Endothelial cell of umbilical vein (primary cell): ENCODE data around the gene ZNF407. TPM values are rescaled to one million over a fixed set of nuclear protein-coding genes. Genes with fewer than 3 reads are reported as not detected.

ENCODE experiments used
- BruUV-seq: library from RNA; stranded (reverse); fragments of 400-500 nt; replicated peaks from 2 replicates; lab custom pipeline; 2021; lab: Mats Ljungman, UMichigan
- CTCF ChIA-PET: fragments of 300-600, 350-600 bp; sonication (Branson Sonifier 250); formaldehyde crosslinking; loops from one replicate; lab custom pipeline; 2021; ENCODE audit warnings: antibody characterized with exemption, inconsistent platforms; lab: Charles Lee
- POLR2A ChIA-PET: fragments of 300-600, 350-600 bp; sonication (Branson Sonifier 250); formaldehyde crosslinking; loops from one replicate; lab custom pipeline; 2021; ENCODE audit warnings: antibody characterized with exemption, inconsistent platforms; lab: Charles Lee
- DNase-seq: peaks from one replicate; pipeline ENCODE4 v3.0.0-alpha.2; 2011; ENCODE audit warnings: low read depth, low spot score
- FAIRE-seq: peaks from 2 replicates; lab custom pipeline; 2011; peaks lifted over from hg19 to GRCh38; lab: Jason Lieb, UNC
- H2AFZ ChIP-seq: 2 replicates; pipeline ENCODE4 v1.6.0; 2012; ENCODE audit warnings: low read depth, low read length, control low read depth, inconsistent platforms
- H3K27ac ChIP-seq: 2 replicates; pipeline ENCODE4 v1.5.1; 2011; ENCODE audit warnings: low read depth, mild to moderate bottlenecking, control low read depth, low read length, moderate library complexity; ENCODE audit not compliant: insufficient read depth
- H3K27me3 ChIP-seq, 2 experiments: 2 replicates each; pipeline versions ENCODE4 v1.6.0 to v1.6.1; 2011; ENCODE audit warnings: low read length in 2 of 2, mixed read lengths in 1 of 2; ENCODE audit not compliant: control insufficient read depth in 2 of 2, insufficient read depth in 2 of 2
- H3K36me3 ChIP-seq, 2 experiments: 2 replicates in 1 of 2; 3 replicates in 1 of 2; pipeline ENCODE4 v1.5.1; 2011; ENCODE audit warnings: low read length in 2 of 2, mild to moderate bottlenecking in 1 of 2, moderate library complexity in 1 of 2; ENCODE audit not compliant: control insufficient read depth in 2 of 2, insufficient read depth in 2 of 2; ENCODE audit errors: extremely low read depth in 1 of 2
- H3K4me1 ChIP-seq: 3 replicates; pipeline ENCODE4 v1.5.1; 2011; ENCODE audit warnings: mild to moderate bottlenecking, low read length; ENCODE audit not compliant: control insufficient read depth, insufficient read depth; ENCODE audit errors: extremely low read depth
- H3K4me2 ChIP-seq: 2 replicates; pipeline ENCODE4 v1.6.1; 2011; ENCODE audit warnings: low read length, control low read depth, mixed read lengths; ENCODE audit not compliant: insufficient read depth
- H3K4me3 ChIP-seq, 3 experiments: fragments of 200-600 bp in 1 of 3; sonication (generic), shearing (Covaris generic) in 1 of 3; replicated peaks in 1 of 3; 2 replicates each; pipeline ENCODE4 v1.5.1; 2011 to 2016; ENCODE audit warnings: control low read depth in 3 of 3, low read length in 3 of 3, mild to moderate bottlenecking in 2 of 3, inconsistent platforms in 1 of 3, low read depth in 1 of 3, moderate library complexity in 1 of 3; ENCODE audit not compliant: insufficient read depth in 1 of 3
- H3K79me2 ChIP-seq: 2 replicates; pipeline ENCODE4 v1.6.0; 2012; ENCODE audit warnings: low read length, inconsistent platforms; ENCODE audit not compliant: control insufficient read depth, insufficient read depth
- H3K9ac ChIP-seq: replicated peaks from 2 replicates; pipeline ENCODE3; 2011; ENCODE audit warnings: low read length, control low read depth; ENCODE audit not compliant: insufficient read depth; ENCODE audit errors: extremely low read depth
- H3K9me1 ChIP-seq: replicated peaks from 3 replicates; pipeline ENCODE4 v1.6.0; 2011; ENCODE audit warnings: mild to moderate bottlenecking, low read length; ENCODE audit not compliant: control insufficient read depth, insufficient read depth; ENCODE audit errors: extremely low read depth
- H3K9me3 ChIP-seq: replicated peaks from 2 replicates; pipeline ENCODE4 v1.5.1; 2012; ENCODE audit warnings: low read length, inconsistent platforms; ENCODE audit not compliant: control insufficient read depth, insufficient read depth
- H4K20me1 ChIP-seq: replicated peaks from 2 replicates; pipeline ENCODE3; 2011; ENCODE audit warnings: mild to moderate bottlenecking, low read length; ENCODE audit not compliant: control insufficient read depth, insufficient read depth; ENCODE audit errors: extremely low read depth
- EZH2 ChIP-seq: IDR thresholded peaks from 2 replicates; pipeline ENCODE4 v1.6.1; 2012; ENCODE audit warnings: borderline replicate concordance, low read depth, mild to moderate bottlenecking, moderate library complexity, low read length, inconsistent platforms; ENCODE audit not compliant: severe bottlenecking
- FOS ChIP-seq: IDR thresholded peaks from 2 replicates; pipeline ENCODE4 v1.6.1; 2011; ENCODE audit warnings: mild to moderate bottlenecking, low read length, moderate library complexity, borderline replicate concordance; ENCODE audit not compliant: insufficient read depth
- GATA2 ChIP-seq: IDR thresholded peaks from 2 replicates; pipeline ENCODE4 v1.7.0; 2011; ENCODE audit warnings: low read depth, mild to moderate bottlenecking, moderate library complexity, mixed read lengths, low read length; ENCODE audit not compliant: insufficient read length, insufficient read depth
- JUN ChIP-seq: IDR thresholded peaks from 2 replicates; pipeline ENCODE4 v1.6.1; 2011; ENCODE audit warnings: borderline replicate concordance, low read depth; ENCODE audit not compliant: insufficient read length, insufficient read depth
- MYC ChIP-seq: IDR thresholded peaks from one replicate; pipeline ENCODE4 v1.6.1; 2011; ENCODE audit warnings: mild to moderate bottlenecking, low read depth, low read length
- POLR2A ChIP-seq: IDR thresholded peaks from 2 replicates; pipeline ENCODE4 v1.6.1; 2012; ENCODE audit warnings: low read depth, mild to moderate bottlenecking, control low read depth, low read length
- POLR2AphosphoS5 ChIP-seq: IDR thresholded peaks from 2 replicates; pipeline ENCODE4 v1.6.1; 2012; ENCODE audit warnings: low read depth, mild to moderate bottlenecking, control low read depth, low read length, moderate library complexity; ENCODE audit not compliant: insufficient read depth
- dilution Hi-C: fragments of 300-500 bp; cut with MboI; formaldehyde crosslinking; loops from one replicate; pipeline ENCODE4 v1.15.0; 2019; ENCODE audit warnings: low sequenced_read_pairs; ENCODE audit not compliant: extremely low pct_ligation_motif_present
- intact Hi-C: fragments of 100-400 bp; cut with micrococcal nuclease; formaldehyde crosslinking; loops from one replicate; pipeline ENCODE4 v1.10.0; 2022
- polyA plus RNA-seq, 4 experiments: library from polyadenylated mRNA; depleted of rRNA in 3 of 4; stranded (reverse) in 3 of 4; unstranded in 1 of 4; fragments of >200 nt; gene quantifications; 2 replicates each; pipeline versions ENCODE4 v1.2.1 to v1.2.3, GENCODE V29; 2011 to 2012; ENCODE audit warnings: missing spikeins in 1 of 4
- total RNA-seq: library from RNA; stranded (reverse); gene quantifications from 2 replicates; pipeline ENCODE4 v1.2.3, GENCODE V29; 2021
- TF ChIP-seq, protein P1 (sequence below): IDR thresholded peaks from 2 replicates; pipeline ENCODE4 v1.6.1; 2011; ENCODE audit not compliant: insufficient read depth, insufficient read length
- TF ChIP-seq, protein P2 (sequence below), 2 donors: IDR thresholded peaks; 1 replicate in 1 of 2; 2 replicates in 1 of 2; pipeline ENCODE4 v1.5.1; 2011; ENCODE audit warnings: low read length in 2 of 2, mild to moderate bottlenecking in 2 of 2, moderate library complexity in 2 of 2, control low read depth in 1 of 2, inconsistent platforms in 1 of 2, low read depth in 1 of 2; ENCODE audit not compliant: insufficient read depth in 1 of 2; ENCODE audit errors: extremely low read depth in 1 of 2

The ZNF407 gene
- total and polyA plus RNA-seq, 2 donors (not counting 3 experiments of a cell fraction or from before 2014, with no cell fraction given): 3.8 to 20.1 TPM

DNA sequence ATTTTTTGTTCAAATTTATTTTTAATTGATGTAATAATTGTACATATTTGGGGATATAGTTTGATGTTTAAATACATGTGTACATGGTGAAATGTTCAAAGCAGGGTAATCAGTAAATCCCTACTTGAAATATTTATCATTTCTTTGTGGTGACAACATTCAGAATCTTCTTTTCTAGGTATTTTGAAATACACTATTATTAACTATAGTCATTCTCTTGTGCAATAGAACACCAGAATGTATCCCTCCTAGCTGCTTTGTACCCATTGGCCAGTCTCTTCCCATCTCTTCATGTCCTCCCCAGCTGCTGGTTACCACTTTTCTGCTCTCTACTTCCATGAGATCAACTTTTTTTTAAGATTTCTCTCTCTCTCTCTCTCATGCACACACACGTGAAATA lies 126.5 kb downstream of the ZNF407 start:
- Histone ChIP-seq H4K20me1 (no peaks in the 10 kb centered on the region), H2AFZ (no peak overlapping the region), H3K4me3 (no peak overlapping the region), H3K79me2 (no peaks in the 10 kb centered on the region), H3K27me3 (no peaks in the 10 kb centered on the region), H3K27ac (no peak overlapping the region), H3K4me1 (peaks cover 3% of the 10 kb centered on the region), H3K9me1 (no peaks in the 10 kb centered on the region), H3K9ac (no peak overlapping the region), H3K4me2 (no peak overlapping the region), H3K36me3 (no peaks in the 10 kb centered on the region), H3K9me3 (no peaks in the 10 kb centered on the region)
- no peak for DNase-seq
- ChIA-PET CTCF (interaction anchor here (0.9 to 1.3 kb wide), 2 partner anchors 26 to 112 kb away, joined by 3 read pairs; no protein-coding TSS in a partner anchor), POLR2A (interaction anchor here (0.5 kb wide), 1 partner anchor 26 kb away, joined by 3 read pairs; no protein-coding TSS in a partner anchor)
- intact Hi-C loops: loop anchor here (5.0 kb wide), 1 partner anchor 118 kb away; no protein-coding TSS in a partner anchor
- FAIRE-seq: no peak
- TF ChIP-seq, protein P1, sequence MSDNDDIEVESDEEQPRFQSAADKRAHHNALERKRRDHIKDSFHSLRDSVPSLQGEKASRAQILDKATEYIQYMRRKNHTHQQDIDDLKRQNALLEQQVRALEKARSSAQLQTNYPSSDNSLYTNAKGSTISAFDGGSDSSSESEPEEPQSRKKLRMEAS: no peak
- TF ChIP-seq GATA2: no peak
- TF ChIP-seq EZH2: no peak
- no peak for TF ChIP-seq POLR2A
- TF ChIP-seq MYC: no peak
- TF ChIP-seq JUN: no peak
- TF ChIP-seq FOS: no peak
- no peak for TF ChIP-seq POLR2AphosphoS5
- TF ChIP-seq, protein P2, sequence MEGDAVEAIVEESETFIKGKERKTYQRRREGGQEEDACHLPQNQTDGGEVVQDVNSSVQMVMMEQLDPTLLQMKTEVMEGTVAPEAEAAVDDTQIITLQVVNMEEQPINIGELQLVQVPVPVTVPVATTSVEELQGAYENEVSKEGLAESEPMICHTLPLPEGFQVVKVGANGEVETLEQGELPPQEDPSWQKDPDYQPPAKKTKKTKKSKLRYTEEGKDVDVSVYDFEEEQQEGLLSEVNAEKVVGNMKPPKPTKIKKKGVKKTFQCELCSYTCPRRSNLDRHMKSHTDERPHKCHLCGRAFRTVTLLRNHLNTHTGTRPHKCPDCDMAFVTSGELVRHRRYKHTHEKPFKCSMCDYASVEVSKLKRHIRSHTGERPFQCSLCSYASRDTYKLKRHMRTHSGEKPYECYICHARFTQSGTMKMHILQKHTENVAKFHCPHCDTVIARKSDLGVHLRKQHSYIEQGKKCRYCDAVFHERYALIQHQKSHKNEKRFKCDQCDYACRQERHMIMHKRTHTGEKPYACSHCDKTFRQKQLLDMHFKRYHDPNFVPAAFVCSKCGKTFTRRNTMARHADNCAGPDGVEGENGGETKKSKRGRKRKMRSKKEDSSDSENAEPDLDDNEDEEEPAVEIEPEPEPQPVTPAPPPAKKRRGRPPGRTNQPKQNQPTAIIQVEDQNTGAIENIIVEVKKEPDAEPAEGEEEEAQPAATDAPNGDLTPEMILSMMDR (IDR thresholded peaks at IDR 0.05; ENCODE audit: extremely low read depth in 1 of 2, insufficient read depth in 1 of 2, low read depth in 1 of 2, low read length in 2 of 2): no peak
- dilution Hi-C loops: no loop called here
- no TSS peak for BruUV-seq
